GDM1 (cell line): Measurements from ENCODE around the gene GGT7.
A peak's percentile ranks its signal among the peaks of the same experiment; 100 is the strongest.
"Not testable (repeated sequence)": the region's sequence is repeated elsewhere in the genome, so short reads cannot be mapped to it uniquely, and the experiment has no call there.

ENCODE experiments used
- DNase-seq: peaks from one replicate; lab custom pipeline; 2025; lab: John Stamatoyannopoulos, UW

The GGT7 gene

DNA sequence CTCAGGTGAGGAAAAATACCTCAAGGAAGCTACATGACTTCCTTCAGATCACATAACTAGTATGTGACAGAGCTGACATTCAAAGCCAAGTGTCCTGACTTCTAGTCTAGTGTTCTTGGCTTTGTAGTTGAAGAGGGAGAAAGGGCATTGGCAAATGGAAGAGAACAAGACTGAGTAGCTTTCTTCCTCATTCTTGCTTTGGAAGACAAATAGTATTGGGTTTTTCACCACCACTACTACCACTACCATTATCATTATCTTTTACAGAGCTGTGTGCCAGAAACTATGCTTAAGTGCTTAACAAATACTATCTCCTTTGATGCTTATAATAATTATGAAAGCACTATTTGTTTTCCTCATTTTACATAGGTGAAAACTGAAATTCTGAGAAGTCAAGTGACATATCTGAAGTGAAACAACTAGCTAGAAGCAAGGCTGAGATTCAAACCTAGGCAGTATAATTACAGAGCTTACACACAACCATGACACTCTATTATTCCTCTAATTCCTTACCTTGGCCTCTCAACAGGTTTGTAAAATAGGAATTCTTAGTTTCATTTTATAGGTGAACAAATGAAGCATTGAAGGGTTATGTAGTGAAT, 10.5 kb upstream of the GGT7 start:
- DNase-seq, result no peak

- no peak for DNase-seq
Measured at GRCh38 chr20:34881689-34882088, 9.0 kb upstream of the GGT7 start.

DNA sequence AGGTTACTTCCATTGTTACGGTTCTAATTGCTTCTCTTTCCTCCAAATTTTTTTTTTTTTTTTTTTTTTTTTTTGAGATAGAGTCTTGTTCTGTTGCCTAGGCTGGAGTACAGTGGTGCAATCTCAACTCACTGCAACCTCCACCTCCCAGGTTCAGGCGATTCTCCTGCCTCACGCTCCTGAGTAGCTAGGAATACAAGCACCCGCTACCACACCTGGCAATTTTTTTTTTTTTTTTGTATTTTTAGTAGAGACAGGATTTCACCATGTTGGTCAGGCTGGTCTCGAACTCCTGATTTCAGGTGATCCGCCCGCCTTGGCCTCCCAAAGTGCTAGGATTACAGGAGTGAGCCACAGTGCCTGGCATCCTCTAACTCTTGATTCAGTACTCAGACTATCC, 8.3 kb upstream of the GGT7 start:
- DNase-seq, result not testable (repeated sequence)

GRCh38 chr20:34880215-34880850, 7.7 kb upstream of the GGT7 start:
- DNase-seq, result no peak

DNA sequence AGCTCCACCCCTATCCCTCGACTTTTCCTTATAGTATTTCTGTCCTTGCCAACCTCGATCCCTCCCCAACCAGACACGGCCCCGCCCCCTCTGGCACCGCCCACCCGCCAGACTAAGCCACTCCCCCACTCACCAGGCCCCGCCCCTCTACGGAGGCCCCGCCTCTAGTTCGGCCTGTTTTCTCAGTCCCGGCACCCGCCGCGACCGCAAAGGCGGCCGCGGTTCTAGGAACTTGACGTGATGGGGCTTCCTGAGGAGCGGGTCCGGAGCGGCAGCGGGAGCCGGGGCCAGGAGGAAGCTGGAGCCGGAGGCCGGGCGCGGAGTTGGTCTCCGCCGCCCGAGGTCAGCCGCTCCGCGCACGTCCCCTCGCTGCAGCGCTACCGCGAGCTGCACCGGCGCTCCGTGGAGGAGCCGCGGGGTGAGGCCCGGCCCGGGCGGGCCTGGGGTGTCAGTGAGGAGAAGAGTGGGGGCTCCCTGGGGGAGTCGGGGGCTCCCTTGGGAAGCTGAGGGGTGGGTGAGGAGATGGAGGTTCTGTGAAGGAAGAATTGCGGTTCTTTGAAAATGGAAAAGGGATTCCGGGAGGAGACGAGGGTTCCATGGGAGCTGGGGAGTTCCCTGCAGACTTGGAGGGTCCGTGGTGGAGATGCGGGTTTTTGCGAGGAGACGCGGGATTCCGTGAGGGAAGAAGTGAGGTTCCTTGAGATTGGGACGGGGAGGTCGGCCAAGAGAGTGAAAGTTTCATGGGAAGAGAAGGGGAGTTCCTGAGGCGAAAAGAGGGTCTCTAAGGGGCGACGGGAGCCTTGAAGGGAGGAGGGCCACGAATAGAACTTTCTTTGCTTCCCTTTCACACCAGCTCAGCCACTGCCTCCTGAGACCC, 4.0 kb upstream of the GGT7 start, which contains the start of gene ACSS2:
Gene ACSS2, plus strand, starts transcription at position 207 of the 877 bp plus-strand sequence. Its CDS starts 34 bp downstream, at position 241.
- no peak for DNase-seq

- DNase-seq, result peak; percentile 98
Measured at GRCh38 chr20:34875642-34876405, 3.2 kb upstream of the GGT7 start.

DNA sequence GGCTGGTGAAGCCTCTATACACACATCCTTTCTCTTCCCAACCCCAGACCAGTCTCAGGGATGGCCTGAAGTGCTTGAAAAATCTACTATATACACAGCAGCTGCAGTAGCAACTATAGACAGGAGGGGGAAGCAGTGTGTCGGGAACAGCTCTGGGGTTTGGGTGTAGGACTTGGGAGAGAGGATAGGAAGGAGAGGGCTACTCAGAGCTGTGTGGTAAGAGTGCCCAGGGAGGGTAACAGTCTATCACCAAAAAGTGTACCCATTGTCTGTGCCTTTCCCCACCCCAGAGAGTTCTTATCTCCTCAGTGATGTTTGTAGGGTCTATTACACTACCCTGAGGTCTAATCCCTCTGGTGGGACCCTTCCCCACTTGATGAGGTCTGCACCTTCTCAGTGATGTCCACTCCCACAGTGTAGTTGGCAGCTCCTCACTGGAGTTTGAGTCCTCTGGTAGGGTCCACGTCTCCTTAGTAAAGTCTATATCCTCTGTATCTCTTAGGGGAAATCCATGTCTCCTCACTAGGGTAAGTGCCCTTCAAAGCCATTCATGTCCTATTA, 1.5 kb upstream of the GGT7 start:
- DNase-seq, result peak; percentile 70

DNA sequence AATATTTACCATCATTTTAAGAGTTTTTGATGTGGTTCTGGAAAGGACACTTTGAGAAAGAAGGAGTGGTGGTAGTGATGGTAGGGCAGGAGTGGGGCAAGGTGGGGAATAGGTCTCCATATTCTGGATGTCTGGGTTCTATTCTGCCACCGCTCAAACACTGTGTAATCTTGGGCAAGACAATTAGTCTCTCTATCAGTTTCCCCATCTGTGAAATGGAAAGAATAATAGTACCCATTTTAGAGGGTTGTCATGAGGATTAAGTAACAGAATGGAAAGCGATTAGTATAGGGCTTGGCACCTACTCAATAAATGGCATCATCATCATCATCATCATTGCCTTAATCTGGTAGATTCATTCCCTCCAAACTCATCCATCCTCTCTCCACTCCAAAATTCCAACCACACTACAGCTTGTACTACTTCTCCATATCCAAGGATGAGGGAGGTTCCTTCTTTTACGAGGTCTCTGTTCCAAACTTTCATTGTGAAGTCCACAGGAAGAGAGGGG, 982 bp upstream of the GGT7 start:
- no peak for DNase-seq

DNA sequence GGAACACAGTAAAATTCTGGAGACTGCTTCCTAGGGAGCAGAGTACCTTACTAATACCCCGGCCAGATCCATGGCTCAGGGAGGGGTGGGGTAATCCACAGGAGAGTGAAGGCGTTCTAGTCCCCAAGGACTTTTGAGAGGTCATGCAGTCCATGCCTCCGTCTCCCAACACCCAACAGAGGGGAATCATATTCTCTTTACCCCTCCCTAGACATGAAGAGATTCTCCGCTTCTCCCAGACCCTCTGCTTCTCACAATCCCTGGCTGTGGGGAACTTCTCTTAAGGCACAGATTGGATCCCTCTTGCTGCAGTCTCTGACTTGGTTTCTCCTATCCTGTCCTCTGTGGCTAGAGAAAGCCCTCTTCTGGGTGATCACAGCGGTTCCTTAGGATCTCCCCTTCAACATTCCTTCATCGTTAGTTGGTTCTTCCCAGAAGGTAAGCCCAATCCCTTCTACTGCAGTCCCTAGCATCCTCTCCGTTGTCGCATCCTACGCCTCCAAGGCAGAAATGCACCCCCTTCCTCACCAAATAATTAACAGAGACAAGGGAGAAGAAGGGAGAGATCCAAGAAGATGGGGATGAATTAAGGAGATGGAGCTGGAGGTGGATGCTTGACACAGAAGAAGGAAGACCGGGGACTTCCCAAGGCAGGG, 562 bp downstream of the GGT7 start:
- no peak for DNase-seq

DNA sequence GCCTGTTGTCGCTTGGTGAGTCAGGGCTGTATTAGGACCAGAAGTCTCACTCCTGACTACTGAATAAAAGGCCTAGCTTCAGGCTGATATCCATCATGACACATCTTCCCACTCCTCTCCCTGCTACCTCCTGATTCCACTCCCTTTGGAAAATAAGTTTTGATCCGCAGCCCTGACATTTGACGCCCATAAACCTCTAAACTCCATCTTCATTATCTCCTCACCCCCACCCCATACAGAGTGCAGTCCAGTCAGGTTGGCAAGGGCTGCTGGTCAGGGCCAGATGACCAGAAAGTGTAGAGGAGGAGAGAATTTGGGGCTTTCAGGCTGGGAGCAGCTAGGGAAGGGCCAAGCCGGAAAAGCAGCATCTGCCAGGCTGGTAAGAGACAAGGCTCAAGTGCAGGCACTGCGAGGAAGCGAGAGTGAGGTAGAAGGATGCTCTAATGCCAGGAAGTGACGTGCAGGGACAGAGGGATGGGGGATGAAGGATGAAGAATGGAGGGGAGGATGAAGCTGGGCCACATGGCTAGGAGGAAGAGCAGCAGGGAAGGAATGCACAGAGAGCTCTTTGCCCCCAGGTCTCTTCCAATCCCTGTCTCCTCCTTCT, 1.2 kb downstream of the GGT7 start:
- DNase-seq, result no peak

GRCh38 chr20:34864216-34864615, 8.4 kb downstream of the GGT7 start:
- no peak for DNase-seq

- DNase-seq, result no peak
Measured at GRCh38 chr20:34863421-34863965, 9.2 kb downstream of the GGT7 start.

- no peak for DNase-seq
Measured at GRCh38 chr20:34862724-34863123, 9.9 kb downstream of the GGT7 start.

- DNase-seq, result no peak
Measured at GRCh38 chr20:34861386-34862084, 11.1 kb downstream of the GGT7 start.

DNA sequence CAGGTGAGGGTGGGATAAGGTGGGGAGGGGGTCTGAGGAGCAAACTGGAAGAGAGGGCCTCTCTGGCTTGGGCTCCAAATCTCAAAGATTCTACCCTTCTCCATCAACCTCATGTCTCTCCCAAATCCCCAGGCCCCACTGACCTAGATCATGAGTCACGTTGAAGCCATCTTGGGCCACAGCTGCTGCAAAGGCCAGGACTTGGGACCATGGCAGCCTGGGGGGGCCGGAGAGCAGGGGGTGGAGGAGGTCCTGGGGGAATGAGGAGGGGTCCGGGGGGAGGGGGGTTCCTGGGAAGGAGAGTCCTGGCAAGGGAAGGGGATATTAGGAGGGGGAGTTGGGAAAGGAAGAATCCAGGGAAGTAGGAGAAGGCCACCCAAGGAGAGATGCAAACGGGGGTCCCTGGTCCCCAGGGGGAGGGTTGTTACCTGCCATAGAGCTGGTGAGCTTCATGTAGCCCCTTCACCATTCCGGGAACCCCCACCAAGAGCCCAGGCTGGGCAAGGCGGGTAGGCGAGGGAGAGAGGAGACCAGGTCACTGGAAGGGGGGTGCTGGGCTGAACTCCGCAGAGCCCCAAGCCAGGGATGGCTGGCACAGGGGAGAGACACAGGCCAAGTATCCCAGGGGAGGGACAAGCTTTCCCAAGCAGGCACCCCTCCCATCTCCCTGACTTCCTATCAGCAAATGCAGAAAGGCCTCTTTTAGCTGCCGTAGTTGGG, 12.7 kb downstream of the GGT7 start:
- DNase-seq, result no peak

DNA sequence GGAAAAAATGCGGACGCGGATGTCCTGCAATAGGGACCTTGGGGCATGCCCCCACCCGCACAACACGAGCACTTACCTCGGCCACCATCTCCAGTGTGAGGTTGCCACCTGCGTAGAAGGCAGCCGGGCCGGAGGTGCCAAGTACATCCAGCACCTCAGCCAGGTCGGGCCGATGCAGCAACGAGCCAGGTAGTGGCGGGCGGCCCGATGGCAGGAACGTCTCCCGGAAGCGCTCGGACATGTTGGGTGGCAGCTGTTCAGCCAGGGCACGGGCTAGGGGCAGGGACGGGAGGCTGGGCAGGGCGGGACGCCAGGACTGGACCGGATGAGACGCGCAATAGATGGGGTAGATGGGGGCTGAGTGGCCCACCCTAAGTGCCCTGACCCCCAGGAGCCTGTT, 13.3 kb downstream of the GGT7 start:
- no peak for DNase-seq

DNA sequence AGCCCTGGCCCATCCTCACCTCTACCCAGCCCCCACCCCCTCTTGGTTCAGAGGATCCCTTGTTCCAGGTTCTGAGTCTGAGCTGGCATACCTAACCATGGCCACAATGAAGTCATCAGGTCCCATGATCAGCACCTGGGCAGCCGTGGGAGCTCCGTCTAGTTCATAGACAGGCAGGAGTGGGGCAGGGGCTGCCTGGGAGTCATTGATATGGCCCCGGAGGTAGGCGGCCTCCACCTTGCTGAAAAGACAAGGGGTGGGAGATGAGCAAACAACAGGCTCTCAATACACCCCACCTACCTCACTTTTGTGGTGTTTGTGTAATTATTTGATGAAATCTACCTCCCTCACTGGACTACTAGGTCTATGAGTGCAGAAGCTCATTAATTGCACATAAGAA, 20.4 kb downstream of the GGT7 start:
- no peak for DNase-seq

GRCh38 chr20:34850969-34851368, 21.7 kb downstream of the GGT7 start:
- DNase-seq, result no peak

GRCh38 chr20:34849778-34850177, 22.9 kb downstream of the GGT7 start:
- DNase-seq, result no peak
